OCI-LY3 (cell line): ENCODE data around the gene SPATA32.

Experiments used
- CTCF ChIP-seq: fragments of 200-600, 300-600 bp; sonication (generic); IDR thresholded peaks from 2 replicates; pipeline ENCODE4 v1.5.1; 2014; ENCODE audit warnings: antibody characterized with exemption, low read length, low read depth
- EZH2phosphoT487 ChIP-seq: fragments of 200-600 bp; shearing (Covaris generic); IDR thresholded peaks from 2 replicates; pipeline ENCODE4 v1.6.1; 2018; ENCODE audit warnings: antibody characterized with exemption, mixed run types, low read depth

DNA sequence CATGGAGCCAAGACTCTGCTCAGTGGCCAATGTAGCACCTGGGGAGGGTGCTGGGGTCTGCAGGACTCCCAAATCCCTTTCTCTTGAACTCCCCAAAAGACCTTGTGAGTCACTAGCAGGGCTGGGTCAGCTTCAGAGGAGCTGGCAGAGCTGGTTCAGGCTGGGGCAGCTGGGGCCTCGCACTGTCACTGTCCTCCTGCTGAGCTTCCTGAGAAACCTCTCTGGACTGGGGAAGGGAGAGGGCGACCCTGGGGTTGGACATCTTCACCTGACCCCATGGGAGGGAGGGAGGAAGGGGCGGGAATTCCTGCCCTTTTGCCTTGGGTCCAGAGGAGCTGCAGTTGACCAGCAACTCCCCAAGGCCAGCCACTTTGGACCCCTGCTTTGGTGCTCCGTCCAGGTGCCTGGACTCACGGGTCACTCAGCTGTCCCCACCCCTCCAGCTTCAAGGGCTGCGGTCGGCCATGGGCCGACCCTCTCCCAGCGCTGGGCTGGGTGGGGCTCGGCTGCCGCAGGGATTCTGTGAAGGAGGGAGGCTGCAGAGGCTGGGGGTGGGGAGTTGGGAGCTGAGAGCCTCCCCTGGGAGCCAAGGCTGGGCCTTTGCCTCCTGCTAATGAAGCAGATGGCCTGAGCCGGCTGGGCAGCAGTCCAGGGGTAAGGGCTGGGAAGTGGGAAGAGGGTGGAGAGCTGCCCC lies 31.0 kb downstream of the SPATA32 start:
- no peak for TF ChIP-seq CTCF
- no peak for TF ChIP-seq EZH2phosphoT487
